AG10803 (cell line): ENCODE data around the gene TRAF3IP1.
A peak's percentile ranks its signal among the peaks of the same experiment; 100 is the strongest.
"Not testable (repeated sequence)": the region's sequence is repeated elsewhere in the genome, so short reads cannot be mapped to it uniquely, and the experiment has no call there.

ENCODE experiments used
- DNase-seq: peaks from one replicate; pipeline ENCODE4 v3.0.0; 2010; ENCODE audit warnings: low read depth
- H3K4me3 ChIP-seq: 2 replicates; pipeline ENCODE4 v1.5.1; 2011; ENCODE audit warnings: mild to moderate bottlenecking, low read length, control low read depth
- CTCF ChIP-seq: conservative IDR thresholded peaks from 2 replicates; pipeline ENCODE4 v1.5.1; 2011; ENCODE audit warnings: mild to moderate bottlenecking, low read length, control low read depth, inconsistent platforms

TRAF3IP1 gene

GRCh38 chr2:238320246-238320647, at the start of gene TRAF3IP1:
Gene TRAF3IP1 (plus strand): TSS chr2:238320518. CDS start chr2:238320663, 145 bp downstream.
- TF ChIP-seq CTCF, result no peak
- DNase-seq, result peak; percentile 89
- peak within 1 kb of the TSS; percentile 70 for H3K4me3 ChIP-seq

GRCh38 chr2:238270606-238271005, 49.7 kb upstream of the TRAF3IP1 start:
- H3K4me3 ChIP-seq, result no peak overlapping the region
- no peak for TF ChIP-seq CTCF
- no peak for DNase-seq

GRCh38 chr2:238271061-238271554, 49.2 kb upstream of the TRAF3IP1 start:
- no peak for TF ChIP-seq CTCF
- no peak for DNase-seq
- H3K4me3 ChIP-seq, result no peak overlapping the region

- H3K4me3 ChIP-seq, DNase-seq: not testable (repeated sequence)
These were observed 48.6 kb upstream of the TRAF3IP1 start for GRCh38 chr2:238271686-238272085.

- no peak for TF ChIP-seq CTCF
- no peak overlapping the region for H3K4me3 ChIP-seq
- no peak for DNase-seq
These were observed 48.2 kb upstream of the TRAF3IP1 start for GRCh38 chr2:238272156-238272555.

- H3K4me3 ChIP-seq, DNase-seq: not testable (repeated sequence)
These were observed 46.9 kb upstream of the TRAF3IP1 start for GRCh38 chr2:238273433-238273832.

GRCh38 chr2:238274152-238274865, 46.0 kb upstream of the TRAF3IP1 start:
- TF ChIP-seq CTCF, result no peak
- no peak for DNase-seq
- H3K4me3 ChIP-seq, result no peak overlapping the region

- H3K4me3 ChIP-seq, result no peak overlapping the region
- DNase-seq, result no peak
- TF ChIP-seq CTCF, result no peak
These were observed 42.6 kb upstream of the TRAF3IP1 start for GRCh38 chr2:238277695-238278094.
